SKM-1 (cell line): ENCODE data around the gene ZNF232.
"Not testable (repeated sequence)": the region's sequence is repeated elsewhere in the genome, so short reads cannot be mapped to it uniquely, and the experiment has no call there.

Source experiments
- DNase-seq: peaks from one replicate; lab custom pipeline; 2025; ENCODE audit not compliant: unreplicated experiment; lab: John Stamatoyannopoulos, UW

Gene ZNF232

GRCh38 chr17:5130261-5130660 is 18.6 kb upstream of the ZNF232 start:
- not testable (repeated sequence) for DNase-seq

GRCh38 chr17:5129770-5130169 is 18.1 kb upstream of the ZNF232 start:
- DNase-seq = not testable (repeated sequence)

GRCh38 chr17:5128905-5129535 is 17.3 kb upstream of the ZNF232 start:
- no peak for DNase-seq

- DNase-seq = not testable (repeated sequence)
Observed at GRCh38 chr17:5128387-5128786, 16.7 kb upstream of the ZNF232 start.

GRCh38 chr17:5127910-5128309 is 16.2 kb upstream of the ZNF232 start:
- DNase-seq = no peak

GRCh38 chr17:5126719-5127488 is 15.2 kb upstream of the ZNF232 start:
- DNase-seq = no peak

- DNase-seq = not testable (repeated sequence)
Observed at GRCh38 chr17:5124896-5125295, 13.2 kb upstream of the ZNF232 start.

- not testable (repeated sequence) for DNase-seq
Observed at GRCh38 chr17:5124125-5124760, 12.6 kb upstream of the ZNF232 start.

GRCh38 chr17:5123343-5124124 is 11.9 kb upstream of the ZNF232 start:
- DNase-seq = no peak

GRCh38 chr17:5122586-5123342 is 11.1 kb upstream of the ZNF232 start:
- no peak for DNase-seq

- DNase-seq = not testable (repeated sequence)
Observed at GRCh38 chr17:5122056-5122455, 10.4 kb upstream of the ZNF232 start.

GRCh38 chr17:5121186-5121841 is 9.6 kb upstream of the ZNF232 start:
- DNase-seq = no peak

GRCh38 chr17:5120436-5121185 is 8.9 kb upstream of the ZNF232 start:
- DNase-seq = not testable (repeated sequence)

GRCh38 chr17:5120036-5120435 is 8.4 kb upstream of the ZNF232 start:
- DNase-seq = no peak

GRCh38 chr17:5118219-5118618 is 6.5 kb upstream of the ZNF232 start:
- DNase-seq = no peak

GRCh38 chr17:5115673-5116651 is 4.3 kb upstream of the ZNF232 start, which contains the start of gene USP6:
TSS of gene USP6 (plus strand) at chr17:5116032. CDS start at chr17:5130368, 14,336 bp downstream.
- no peak for DNase-seq

- DNase-seq = no peak
Observed at GRCh38 chr17:5110816-5111215, 862 bp downstream of the ZNF232 start.

GRCh38 chr17:5100832-5101231 is 10.8 kb downstream of the ZNF232 start:
- no peak for DNase-seq
